ENCODE results near the gene FRMD8.
A peak's percentile ranks its signal among the peaks of the same experiment; 100 is the strongest.

FRMD8 gene, protein sequence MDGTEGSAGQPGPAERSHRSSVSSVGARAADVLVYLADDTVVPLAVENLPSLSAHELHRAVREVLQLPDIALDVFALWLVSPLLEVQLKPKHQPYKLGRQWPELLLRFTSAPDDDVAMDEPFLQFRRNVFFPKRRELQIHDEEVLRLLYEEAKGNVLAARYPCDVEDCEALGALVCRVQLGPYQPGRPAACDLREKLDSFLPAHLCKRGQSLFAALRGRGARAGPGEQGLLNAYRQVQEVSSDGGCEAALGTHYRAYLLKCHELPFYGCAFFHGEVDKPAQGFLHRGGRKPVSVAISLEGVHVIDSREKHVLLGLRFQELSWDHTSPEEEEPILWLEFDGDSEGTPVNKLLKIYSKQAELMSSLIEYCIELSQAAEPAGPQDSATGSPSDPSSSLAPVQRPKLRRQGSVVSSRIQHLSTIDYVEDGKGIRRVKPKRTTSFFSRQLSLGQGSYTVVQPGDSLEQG

DNA sequence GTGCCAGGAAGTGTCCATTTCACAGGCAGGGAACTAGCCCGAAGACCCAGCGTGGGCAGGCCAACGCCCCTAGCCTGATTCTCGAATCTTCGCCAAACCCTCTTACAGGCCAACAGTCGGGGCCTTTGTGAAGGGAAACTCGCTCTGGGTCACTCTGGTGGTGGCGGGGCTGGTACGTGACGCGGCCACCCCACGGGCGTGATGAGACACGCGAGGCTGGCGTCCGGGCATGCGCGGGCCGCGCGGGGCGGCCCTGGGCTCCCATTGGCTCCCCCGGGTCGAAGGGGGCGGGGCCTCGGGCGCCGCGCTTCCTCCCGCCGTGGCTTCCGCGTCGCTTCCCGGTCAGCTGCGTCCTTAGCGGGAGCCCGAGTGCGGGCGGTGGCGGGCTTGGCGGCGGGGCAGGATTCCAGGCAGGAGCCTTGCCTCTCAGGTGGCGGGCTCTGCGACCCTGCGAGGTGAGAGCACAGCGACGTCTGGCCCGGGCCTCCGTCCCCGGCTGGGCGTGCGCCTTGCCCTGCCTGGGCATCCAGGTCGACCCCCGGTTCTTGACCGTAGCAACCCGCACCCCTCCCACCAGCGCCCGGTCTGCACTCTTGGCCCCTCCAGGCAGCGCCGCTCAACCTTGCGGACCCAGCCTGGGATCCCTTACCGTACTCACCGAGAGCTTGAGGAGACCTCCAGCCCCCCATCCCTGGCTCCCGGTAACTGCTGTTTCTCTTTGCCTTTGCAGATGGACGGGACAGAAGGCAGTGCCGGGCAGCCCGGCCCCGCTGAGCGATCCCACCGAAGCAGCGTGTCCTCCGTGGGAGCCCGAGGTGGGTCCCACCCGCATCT, at the start of gene FRMD8:
Gene FRMD8, plus strand, starts transcription at position 331 of the 834 bp plus-strand sequence. Its CDS starts 400 bp downstream, at position 731.
- peak; percentile 36 for DNase-seq

DNA sequence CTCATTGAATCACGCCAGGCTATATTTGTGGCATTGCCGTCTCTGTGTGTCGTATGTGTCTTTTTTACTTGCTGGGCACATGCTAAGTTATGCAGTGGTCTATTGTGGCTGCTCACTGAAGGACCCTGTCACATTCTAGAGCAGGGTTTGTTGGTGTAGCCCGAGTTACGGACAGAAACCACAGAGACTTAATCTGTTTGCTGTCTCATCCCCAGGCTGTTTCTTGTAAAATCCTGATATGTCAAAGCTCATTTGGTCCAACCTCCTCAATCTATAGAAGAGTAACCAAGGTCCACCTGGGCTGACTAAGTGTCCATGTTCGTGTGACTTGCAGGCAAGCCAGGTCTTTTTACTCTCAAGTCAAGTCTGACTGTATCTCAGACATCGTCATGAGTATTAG, 47.8 kb upstream of the FRMD8 start:
- DNase-seq, result no peak

DNA sequence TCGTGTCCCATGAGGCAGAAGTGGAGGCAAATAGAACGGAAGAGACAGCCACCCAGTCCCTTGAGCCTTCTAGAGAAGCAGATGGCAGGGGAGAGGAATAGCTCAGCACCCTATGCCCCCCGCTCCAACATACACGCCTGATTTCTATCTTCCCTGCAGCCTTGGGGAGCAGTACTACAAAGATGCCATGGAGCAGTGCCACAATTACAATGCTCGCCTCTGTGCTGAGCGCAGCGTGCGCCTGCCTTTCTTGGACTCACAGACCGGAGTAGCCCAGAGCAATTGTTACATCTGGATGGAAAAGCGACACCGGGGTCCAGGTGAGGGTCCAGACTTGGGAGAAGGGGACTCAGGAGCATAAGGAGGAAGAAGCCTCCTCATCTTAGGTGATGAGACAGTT, 46.2 kb upstream of the FRMD8 start:
- DNase-seq, result no peak

- DNase-seq, result no peak
Measured at GRCh38 chr11:65341856-65342255, 44.6 kb upstream of the FRMD8 start.

GRCh38 chr11:65351511-65351910, 34.9 kb upstream of the FRMD8 start:
- no peak for DNase-seq

DNA sequence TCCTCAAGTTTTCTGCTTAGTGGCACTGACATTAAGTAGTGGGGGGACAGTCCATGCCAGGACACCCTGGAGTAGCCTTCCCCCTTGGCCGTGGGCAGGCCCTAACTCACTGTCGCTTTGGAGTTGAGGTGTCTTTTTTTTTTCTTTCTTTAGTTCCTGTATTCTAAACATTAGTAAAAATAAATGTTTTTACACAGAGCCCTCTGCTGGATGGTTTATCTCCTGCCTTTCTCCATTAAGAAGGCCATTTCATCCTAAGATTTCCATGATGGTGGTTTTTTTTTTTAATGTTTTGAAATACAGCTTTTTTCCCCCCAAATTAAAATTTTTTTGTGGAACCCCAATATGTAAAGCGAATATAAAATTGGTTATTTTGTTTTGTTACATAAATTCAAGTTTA, 33.7 kb upstream of the FRMD8 start:
- no peak for DNase-seq

GRCh38 chr11:65353376-65353775, 33.1 kb upstream of the FRMD8 start:
- DNase-seq, result no peak

- DNase-seq, result no peak
Measured at GRCh38 chr11:65353900-65354264, 32.6 kb upstream of the FRMD8 start.

DNA sequence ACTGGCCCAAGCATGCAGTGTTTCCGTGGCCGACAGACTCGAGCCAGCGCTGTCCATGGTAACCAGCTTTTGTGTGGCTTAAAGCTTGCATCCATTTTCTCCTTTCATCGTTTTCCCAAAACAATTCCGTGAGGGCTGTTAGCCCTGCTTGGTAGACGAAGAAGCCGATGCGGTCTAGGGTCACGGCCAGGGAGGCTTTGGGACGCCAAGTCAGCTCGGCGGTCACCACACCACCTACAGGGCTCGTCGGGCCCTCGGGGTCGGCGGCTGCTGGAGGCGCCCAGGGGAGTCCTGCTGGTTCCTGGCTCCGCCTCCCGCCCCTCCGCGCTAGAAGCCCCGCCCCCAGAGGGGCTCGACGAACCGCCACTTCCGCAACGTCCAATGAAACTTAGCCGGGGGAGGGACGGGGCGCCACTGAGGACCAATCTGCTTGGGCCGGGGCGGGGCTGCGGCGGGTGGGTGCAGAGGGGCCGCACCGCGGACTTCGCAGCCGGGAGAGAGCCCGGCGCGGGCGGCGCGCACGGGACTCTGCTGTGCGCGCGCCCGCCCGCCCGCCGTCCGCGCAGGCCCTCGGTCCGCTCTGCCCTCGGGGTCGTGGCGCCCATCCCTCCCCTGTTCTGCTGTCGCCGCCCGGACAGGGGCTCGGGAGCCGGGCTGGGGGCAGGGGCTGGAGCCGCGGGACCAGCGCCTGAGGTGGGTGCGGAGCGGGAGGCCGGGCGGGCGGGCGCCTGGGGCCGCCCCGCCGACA, 32.0 kb upstream of the FRMD8 start, which contains the start of gene TIGD3:
Gene TIGD3, plus strand, starts transcription at position 487 of the 748 bp plus-strand sequence. CDS start 1,058 bp downstream, outside the sequence.
- DNase-seq, result no peak

GRCh38 chr11:65355013-65355775, 31.2 kb upstream of the FRMD8 start:
- no peak for DNase-seq

DNA sequence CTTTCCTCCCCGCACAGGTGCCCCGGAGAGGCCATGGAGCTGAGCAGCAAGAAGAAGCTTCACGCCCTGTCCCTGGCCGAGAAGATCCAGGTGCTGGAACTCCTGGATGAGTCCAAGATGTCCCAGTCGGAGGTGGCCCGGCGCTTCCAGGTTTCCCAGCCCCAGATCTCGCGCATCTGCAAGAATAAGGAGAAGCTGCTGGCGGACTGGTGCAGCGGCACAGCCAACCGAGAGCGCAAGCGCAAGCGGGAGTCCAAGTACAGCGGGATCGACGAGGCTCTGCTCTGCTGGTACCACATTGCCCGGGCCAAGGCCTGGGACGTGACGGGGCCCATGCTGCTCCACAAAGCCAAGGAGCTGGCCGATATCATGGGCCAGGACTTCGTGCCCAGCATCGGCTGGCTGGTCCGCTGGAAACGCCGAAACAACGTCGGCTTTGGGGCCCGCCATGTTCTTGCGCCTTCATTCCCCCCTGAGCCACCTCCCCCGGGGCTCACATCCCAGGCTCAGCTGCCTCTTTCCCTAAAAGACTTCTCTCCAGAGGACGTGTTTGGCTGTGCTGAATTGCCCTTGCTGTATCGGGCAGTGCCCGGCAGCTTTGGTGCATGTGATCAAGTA, 30.6 kb upstream of the FRMD8 start:
- DNase-seq, result no peak

GRCh38 chr11:65356394-65356972, 30.0 kb upstream of the FRMD8 start:
- DNase-seq, result no peak

- DNase-seq, result no peak
Measured at GRCh38 chr11:65357856-65358356, 28.5 kb upstream of the FRMD8 start.

DNA sequence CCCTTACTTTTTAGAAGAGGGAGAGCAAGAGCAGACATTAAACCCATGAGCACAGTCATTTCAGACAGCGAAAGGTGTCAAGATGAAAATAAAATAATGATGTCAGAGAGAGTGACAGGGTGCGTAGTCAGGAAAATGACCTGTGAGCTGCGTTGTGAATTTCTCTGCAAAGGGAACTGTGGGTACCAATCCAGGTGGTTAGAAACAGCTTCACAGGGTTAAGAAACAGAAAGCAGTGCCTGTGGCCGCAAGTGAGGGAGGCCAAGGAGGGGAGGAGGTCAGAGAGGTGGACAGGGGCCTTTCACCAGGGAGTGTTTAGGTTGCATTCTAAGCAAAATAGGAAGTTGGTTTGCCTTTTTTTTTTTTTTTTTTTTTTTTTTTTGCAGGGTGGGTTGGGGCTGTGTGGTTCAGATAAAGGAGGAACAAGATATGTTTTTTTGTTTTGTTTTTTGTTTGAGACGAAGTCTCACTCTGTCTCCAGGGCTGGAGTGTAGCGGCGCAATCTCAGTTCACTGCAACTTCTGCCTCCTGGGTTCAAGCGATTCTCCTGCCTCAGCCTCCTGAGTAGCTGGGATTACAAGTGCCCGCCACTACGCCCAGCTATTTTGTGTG, 24.0 kb upstream of the FRMD8 start:
- DNase-seq, result no peak

- no peak for DNase-seq
Measured at GRCh38 chr11:65362966-65363365, 23.5 kb upstream of the FRMD8 start.

- DNase-seq, result no peak
Measured at GRCh38 chr11:65363770-65364169, 22.7 kb upstream of the FRMD8 start.

- DNase-seq, result no peak
Measured at GRCh38 chr11:65366340-65366773, 20.1 kb upstream of the FRMD8 start.

DNA sequence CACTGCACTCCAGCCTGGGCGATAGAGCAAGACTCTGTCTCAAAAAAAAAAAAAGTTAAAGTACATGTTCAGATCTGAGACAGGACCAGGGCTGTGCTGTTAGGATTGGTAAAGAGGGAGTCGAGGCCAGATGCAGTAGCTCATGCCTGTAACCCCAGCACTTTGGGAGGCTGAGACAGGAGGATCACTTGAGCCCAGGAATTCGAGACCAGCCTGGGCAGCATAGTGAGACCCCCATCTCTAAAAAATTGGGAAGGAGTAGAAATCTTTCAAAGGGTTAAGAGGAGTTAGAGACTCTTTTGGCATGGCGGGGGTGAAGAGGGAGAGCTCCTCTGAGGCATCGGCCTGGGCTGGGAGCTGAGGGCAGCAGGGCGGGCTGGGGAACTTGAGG, 15.8 kb upstream of the FRMD8 start:
- DNase-seq, result no peak

GRCh38 chr11:65373839-65374580, 12.4 kb upstream of the FRMD8 start:
- no peak for DNase-seq

DNA sequence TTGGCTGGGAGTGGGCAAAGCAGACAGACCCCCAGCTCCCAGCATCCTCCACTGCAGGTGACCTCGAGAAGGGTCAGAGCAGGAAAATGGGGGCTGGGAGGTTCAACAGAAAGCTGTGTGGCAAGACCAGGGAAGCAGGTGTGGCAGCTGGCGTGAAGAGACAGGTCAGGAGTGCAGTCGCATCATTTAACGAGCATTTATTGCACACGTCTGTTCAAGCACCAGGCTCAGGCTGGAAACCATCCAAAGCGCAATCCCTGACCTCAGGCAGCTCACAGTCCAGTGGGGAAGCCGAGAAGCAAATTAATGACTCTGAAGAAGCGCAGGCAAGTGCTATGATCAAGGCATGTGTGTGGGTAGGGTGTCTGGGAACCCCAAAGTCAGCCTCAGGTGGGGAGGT, 11.4 kb upstream of the FRMD8 start:
- DNase-seq, result no peak

All from cortex of kidney (tissue), 1 donor.